ENCODE results near the gene CLCA2.

DNA sequence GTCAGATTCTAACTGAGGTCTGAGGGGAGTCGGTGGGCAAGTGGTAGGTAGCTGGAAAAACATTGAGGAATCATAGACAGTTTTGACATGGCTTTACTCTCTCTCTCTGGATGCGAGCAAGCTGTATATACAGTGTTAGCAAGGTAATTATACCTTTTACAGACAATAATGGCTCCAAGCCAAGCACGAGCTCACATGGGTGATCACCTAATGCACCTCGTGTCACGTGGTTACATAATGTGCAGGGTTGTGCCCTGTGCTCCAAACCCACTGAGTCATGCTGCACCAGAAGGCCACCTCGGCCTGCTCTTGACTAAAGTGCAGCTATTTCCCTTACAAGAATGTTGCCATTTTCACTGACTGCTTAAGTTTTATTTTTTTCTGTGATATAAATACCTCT lies 7.6 kb upstream of the CLCA2 start:
- no peak for TF ChIP-seq POLR2AphosphoS5 (IDR thresholded peaks at IDR 0.05; ENCODE audit: low read depth)
- TF ChIP-seq, protein P1, sequence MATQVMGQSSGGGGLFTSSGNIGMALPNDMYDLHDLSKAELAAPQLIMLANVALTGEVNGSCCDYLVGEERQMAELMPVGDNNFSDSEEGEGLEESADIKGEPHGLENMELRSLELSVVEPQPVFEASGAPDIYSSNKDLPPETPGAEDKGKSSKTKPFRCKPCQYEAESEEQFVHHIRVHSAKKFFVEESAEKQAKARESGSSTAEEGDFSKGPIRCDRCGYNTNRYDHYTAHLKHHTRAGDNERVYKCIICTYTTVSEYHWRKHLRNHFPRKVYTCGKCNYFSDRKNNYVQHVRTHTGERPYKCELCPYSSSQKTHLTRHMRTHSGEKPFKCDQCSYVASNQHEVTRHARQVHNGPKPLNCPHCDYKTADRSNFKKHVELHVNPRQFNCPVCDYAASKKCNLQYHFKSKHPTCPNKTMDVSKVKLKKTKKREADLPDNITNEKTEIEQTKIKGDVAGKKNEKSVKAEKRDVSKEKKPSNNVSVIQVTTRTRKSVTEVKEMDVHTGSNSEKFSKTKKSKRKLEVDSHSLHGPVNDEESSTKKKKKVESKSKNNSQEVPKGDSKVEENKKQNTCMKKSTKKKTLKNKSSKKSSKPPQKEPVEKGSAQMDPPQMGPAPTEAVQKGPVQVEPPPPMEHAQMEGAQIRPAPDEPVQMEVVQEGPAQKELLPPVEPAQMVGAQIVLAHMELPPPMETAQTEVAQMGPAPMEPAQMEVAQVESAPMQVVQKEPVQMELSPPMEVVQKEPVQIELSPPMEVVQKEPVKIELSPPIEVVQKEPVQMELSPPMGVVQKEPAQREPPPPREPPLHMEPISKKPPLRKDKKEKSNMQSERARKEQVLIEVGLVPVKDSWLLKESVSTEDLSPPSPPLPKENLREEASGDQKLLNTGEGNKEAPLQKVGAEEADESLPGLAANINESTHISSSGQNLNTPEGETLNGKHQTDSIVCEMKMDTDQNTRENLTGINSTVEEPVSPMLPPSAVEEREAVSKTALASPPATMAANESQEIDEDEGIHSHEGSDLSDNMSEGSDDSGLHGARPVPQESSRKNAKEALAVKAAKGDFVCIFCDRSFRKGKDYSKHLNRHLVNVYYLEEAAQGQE (IDR thresholded peaks at IDR 0.05; ENCODE audit: insufficient replicate concordance, low read depth), result no peak
- TF ChIP-seq CTCF (IDR thresholded peaks at IDR 0.05; ENCODE audit: insufficient read depth, low read length), result no peak

All from HL-60 (cell line).